ENCODE measurements around the gene IL6ST.
A peak's percentile ranks its signal among the peaks of the same experiment; 100 is the strongest.
"Not testable (repeated sequence)": the region's sequence is repeated elsewhere in the genome, so short reads cannot be mapped to it uniquely, and the experiment has no call there.

Gene IL6ST

DNA sequence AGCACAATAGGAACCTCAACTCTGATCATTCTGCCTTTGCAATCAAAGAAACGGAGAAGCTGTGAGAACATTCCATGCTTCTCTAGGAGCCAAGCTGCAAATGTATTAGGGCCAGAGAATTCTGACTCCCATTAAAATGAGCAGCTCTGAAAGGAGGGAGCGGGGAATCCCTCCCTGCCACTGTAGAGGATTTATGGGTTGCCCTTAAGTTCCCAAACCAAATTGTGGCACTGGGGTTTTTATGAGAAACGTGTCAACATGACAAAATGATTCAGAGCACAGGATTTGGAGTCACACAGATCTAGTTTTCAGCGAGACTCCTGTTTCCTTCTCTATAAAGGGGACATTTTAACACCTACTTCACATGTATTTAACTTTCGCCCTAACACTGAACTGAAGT, 1.8 kb downstream of the IL6ST start:
- peak overlapping the region; percentile 21 for H3K4me3 ChIP-seq (ENCODE audit: low read depth, low read length)
- TF ChIP-seq, protein P1, sequence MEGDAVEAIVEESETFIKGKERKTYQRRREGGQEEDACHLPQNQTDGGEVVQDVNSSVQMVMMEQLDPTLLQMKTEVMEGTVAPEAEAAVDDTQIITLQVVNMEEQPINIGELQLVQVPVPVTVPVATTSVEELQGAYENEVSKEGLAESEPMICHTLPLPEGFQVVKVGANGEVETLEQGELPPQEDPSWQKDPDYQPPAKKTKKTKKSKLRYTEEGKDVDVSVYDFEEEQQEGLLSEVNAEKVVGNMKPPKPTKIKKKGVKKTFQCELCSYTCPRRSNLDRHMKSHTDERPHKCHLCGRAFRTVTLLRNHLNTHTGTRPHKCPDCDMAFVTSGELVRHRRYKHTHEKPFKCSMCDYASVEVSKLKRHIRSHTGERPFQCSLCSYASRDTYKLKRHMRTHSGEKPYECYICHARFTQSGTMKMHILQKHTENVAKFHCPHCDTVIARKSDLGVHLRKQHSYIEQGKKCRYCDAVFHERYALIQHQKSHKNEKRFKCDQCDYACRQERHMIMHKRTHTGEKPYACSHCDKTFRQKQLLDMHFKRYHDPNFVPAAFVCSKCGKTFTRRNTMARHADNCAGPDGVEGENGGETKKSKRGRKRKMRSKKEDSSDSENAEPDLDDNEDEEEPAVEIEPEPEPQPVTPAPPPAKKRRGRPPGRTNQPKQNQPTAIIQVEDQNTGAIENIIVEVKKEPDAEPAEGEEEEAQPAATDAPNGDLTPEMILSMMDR (IDR thresholded peaks at IDR 0.05; ENCODE audit: borderline replicate concordance, insufficient read depth, low read depth, low read length): no peak

DNA sequence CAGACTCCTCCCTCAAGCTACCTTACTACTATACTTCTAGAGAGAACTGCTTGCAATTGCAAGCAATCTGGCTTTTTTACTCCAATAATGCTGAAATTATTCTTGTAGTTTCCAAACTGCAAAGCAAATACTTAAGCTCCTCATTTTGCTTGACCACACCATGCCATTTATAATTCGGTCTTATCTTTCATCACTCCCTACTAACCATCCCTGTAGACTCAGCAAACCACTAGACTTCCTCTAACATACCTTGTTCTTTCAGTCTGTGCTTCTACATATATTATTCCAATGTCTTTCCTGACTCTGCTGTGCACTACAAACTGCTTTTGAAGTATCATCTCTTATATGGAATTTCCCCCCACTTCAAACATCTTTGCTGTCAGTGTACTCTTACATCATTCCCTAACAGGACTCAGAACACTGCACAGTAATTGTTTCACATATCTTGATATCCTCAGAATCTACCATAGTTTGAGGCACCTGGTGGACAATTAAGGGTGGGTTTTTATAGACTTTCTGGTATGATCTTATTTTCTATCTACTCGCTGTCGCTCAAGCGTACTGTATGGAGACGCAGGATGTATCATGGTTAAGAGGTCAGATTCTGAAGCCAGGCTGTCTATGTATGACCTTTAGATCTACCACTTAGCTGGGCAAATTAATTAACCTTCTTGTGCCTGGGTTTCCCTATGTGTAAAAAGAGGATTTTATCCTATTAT, 2.8 kb downstream of the IL6ST start:
- TF ChIP-seq, protein P1 (IDR thresholded peaks at IDR 0.05; ENCODE audit: borderline replicate concordance, insufficient read depth, low read depth, low read length): no peak
- H3K4me3 ChIP-seq (ENCODE audit: low read depth, low read length): no peak overlapping the region

DNA sequence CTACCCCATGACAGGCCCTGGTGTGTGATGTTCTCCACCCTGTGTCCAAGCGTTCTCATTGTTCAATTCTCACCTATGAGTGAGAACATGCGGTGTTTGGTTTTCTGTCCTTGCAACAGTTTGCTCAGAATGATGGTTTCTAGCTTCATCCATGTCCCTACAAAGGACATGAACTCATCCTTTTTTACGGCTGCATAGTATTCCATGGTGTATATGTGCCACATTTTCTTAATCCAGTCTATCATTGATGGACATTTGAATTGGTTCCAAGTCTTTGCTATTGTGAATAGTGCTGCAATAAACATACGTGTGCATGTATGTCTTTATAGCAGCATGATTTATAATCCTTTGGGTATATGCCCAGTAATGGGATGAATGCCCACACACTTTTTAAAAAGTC, 3.9 kb downstream of the IL6ST start:
- H3K4me3 ChIP-seq (ENCODE audit: low read depth, low read length): not testable (repeated sequence)

DNA sequence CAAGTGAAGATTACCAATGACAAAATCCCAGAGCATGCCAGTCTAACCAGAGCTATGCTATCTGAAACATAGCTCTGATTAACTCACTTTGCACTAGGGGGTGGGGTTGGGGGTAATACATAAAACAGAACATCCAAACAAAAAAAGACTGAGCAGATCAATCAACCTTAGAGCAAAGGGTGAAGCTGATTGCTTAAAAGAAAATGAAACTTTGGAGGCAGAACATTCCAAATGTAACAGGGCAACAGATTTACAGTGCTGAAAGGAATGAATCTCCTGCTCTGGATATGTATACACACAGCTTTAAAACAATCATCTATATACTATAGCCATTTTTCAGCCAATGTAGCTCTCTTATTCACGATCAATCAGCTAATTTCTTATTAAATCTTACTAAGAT, 4.9 kb downstream of the IL6ST start:
- TF ChIP-seq, protein P1 (IDR thresholded peaks at IDR 0.05; ENCODE audit: borderline replicate concordance, insufficient read depth, low read depth, low read length): no peak
- no peak overlapping the region for H3K4me3 ChIP-seq (ENCODE audit: low read depth, low read length)

DNA sequence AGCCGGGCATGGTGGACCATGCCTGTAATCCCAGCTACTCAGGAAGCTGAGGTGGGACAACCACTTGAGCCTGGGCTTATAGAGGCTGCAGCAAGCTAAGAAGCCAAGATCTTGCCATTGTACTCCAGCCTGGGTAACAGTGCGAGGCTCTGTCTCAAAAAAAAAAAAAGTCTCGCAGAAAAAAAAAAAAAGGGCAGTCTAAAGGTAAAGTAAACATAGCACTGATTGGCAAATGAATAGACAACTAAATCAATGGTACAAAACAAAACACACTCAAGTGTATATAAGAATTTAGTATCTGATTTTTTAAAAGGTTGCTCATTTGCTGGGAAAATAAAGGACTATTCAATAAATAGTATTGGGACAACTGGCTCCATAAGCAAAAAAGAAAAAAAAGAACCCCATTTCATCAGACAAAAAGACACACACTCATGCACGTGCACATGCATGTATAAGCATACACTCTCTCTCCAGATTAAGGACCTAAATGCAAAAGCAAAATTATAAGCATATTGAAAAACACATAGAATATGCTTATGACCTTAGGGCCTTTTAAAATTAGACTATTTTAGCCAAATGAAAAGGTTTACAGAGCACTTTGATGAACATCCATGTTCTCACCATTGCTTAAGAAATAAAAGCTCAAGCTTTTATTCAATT, 5.7 kb downstream of the IL6ST start:
- H3K4me3 ChIP-seq (ENCODE audit: low read depth, low read length): no peak overlapping the region
- TF ChIP-seq, protein P1 (IDR thresholded peaks at IDR 0.05; ENCODE audit: borderline replicate concordance, insufficient read depth, low read depth, low read length): no peak

DNA sequence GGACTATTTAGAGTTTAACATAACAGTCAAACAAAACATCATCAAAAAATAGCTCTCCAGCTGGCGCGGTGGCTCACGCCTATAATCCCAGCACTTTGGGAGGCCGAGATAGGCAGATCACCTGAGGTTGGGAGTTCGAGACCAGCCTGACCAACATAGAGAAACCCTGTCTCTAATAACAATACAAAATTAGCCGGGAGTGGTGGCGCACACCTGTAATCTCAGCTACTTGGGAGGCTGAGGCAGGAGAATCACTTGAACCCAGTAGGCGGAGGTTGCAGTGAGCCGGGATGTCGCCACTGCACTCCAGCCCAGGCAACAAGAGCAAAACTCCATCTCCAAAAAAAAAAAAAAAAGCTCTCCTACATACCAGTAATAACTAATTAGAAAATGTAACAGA, 6.3 kb downstream of the IL6ST start:
- not testable (repeated sequence) for H3K4me3 ChIP-seq (ENCODE audit: low read depth, low read length)

DNA sequence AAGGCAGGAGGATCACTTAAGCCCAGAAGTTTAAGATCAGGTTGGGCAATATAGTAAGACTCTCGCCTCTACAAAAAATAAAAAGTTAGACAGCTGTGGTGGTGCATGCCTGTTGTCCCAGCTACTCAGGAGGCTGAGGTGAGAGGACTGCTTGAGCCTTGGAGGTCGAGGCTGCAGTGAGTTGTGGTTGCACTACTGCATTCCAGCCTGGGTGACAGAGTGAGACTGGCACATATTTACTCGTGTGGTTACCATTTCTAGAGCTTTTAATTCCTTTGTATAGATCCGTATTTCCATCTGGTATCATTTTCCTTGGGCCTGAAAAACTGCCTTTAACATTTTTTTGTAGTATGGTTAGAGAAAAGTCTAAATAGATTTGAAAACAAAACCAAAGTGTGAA, 7.8 kb downstream of the IL6ST start:
- TF ChIP-seq, protein P1 (IDR thresholded peaks at IDR 0.05; ENCODE audit: borderline replicate concordance, insufficient read depth, low read depth, low read length): no peak
- H3K4me3 ChIP-seq (ENCODE audit: low read depth, low read length): no peak overlapping the region

DNA sequence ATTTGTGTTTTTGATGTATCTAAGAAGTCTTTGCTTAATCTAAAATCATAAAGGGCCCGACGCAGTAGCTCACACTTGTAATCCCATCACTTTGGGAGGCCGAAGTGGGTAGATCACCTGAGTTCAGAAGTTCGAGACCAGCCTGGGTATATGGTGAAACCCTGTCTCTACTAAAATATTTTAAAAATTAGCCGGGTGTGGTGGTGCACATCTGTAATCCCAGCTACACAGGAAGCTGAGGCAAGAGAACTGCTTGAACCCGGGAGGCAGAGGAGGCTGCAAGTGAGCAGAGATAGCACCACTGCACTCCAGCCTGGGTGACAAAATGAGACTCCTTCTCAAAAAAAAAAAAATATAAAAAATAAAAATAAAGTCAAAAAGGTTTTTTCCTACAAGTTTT, 9.6 kb downstream of the IL6ST start:
- no peak overlapping the region for H3K4me3 ChIP-seq (ENCODE audit: low read depth, low read length)
- TF ChIP-seq, protein P1 (IDR thresholded peaks at IDR 0.05; ENCODE audit: borderline replicate concordance, insufficient read depth, low read depth, low read length): no peak

Measured in GM12875 (cell line).